Heart left ventricle (tissue), 16 donors: ENCODE results near the gene ASIC2. TPM values are rescaled to one million over a fixed set of nuclear protein-coding genes. Genes with fewer than 3 reads are reported as not detected.

Source experiments
- ATAC-seq, 4 donors: fragments of 200-7000 bp; cut with Tn5 transposase; one replicate each; pipeline ENCODE4 v1.9.1; 2020 to 2022; ENCODE audit warnings: moderate library complexity in 4 of 4, mild to moderate bottlenecking in 3 of 4, moderate number of reproducible peaks in 1 of 4
- DNase-seq, 5 donors: peaks; one replicate each; pipeline ENCODE4 v3.0.0-alpha.2; 2020
- H3K27ac ChIP-seq, 12 donors: fragments of 200-600 bp; sonication (generic) in 4 of 12; one replicate each; pipeline versions ENCODE4 v1.5.0 to v1.8.0; 2016 to 2022; ENCODE audit warnings: mild to moderate bottlenecking in 2 of 12
- H3K27me3 ChIP-seq, 9 donors: fragments of 200-600 bp; sonication (generic) in 2 of 9; one replicate each; pipeline versions ENCODE4 v1.5.1 to v1.8.0; 2016 to 2022; ENCODE audit warnings: mild to moderate bottlenecking in 3 of 9
- H3K36me3 ChIP-seq, 9 donors: fragments of 200-600 bp; sonication (generic) in 2 of 9; one replicate each; pipeline versions ENCODE4 v1.5.0 to v1.8.0; 2018 to 2022; ENCODE audit warnings: mild to moderate bottlenecking in 2 of 9
- H3K4me1 ChIP-seq, 12 donors: fragments of 200-600 bp; sonication (generic) in 4 of 12; one replicate each; pipeline versions ENCODE4 v1.5.0 to v1.8.0; 2016 to 2022; ENCODE audit warnings: mild to moderate bottlenecking in 3 of 12
- H3K4me3 ChIP-seq, 12 donors: fragments of 200-600 bp; sonication (generic) in 4 of 12; one replicate each; pipeline versions ENCODE4 v1.5.0 to v1.8.0; 2017 to 2022; ENCODE audit warnings: mild to moderate bottlenecking in 9 of 12, moderate library complexity in 4 of 12
- H3K9me3 ChIP-seq, 12 donors: fragments of 200-600 bp; sonication (generic) in 4 of 12; one replicate each; pipeline versions ENCODE4 v1.5.0 to v1.8.0; 2016 to 2022; ENCODE audit warnings: mild to moderate bottlenecking in 1 of 12
- POLR2A ChIP-seq, 2 donors: fragments of 450-650 bp; IDR thresholded peaks; one replicate each; pipeline ENCODE4 v1.6.1; 2017; ENCODE audit warnings: antibody characterized with exemption in 2 of 2, mild to moderate bottlenecking in 2 of 2, moderate library complexity in 2 of 2
- WGBS, 4 donors: extraction: QIAGEN DNeasy Blood & Tissue Kit in 2 of 4; methylation state at CpG; one replicate each; pipeline versions ENCODE4 v1.1.5 to v1.1.7; 2013 to 2018; 5-methylcytosine and 5-hydroxymethylcytosine counted together
- intact Hi-C, 10 donors: fragments of 100-400 bp; cut with DNase I; formaldehyde crosslinking; loops; one replicate each; pipeline versions ENCODE4 v1.11.1 to v1.14.2; 2022
- polyA plus RNA-seq, 2 donors: library from polyadenylated mRNA; stranded (reverse); fragments of 200-250 nt; gene quantifications; one replicate each; pipeline ENCODE4 v1.2.3, GENCODE V29; 2013
- total RNA-seq, 9 donors: library from RNA; depleted of rRNA in 2 of 9; stranded (reverse); fragments of >200 nt in 2 of 9; fragmentation: NEBNext Ultra II Directional in 3 of 9; extraction: Animal tissue kit (Norgen Biotek cat#: 25700) in 3 of 9; gene quantifications; one replicate each; pipeline versions ENCODE4 v1.1.0 to v1.2.4, GENCODE V29; 2016 to 2023
- TF ChIP-seq, protein P1 (sequence below), 12 donors: fragments of 200-600 bp; sonication (generic) in 4 of 12; IDR thresholded peaks; one replicate each; pipeline versions ENCODE4 v1.5.0 to v1.8.0; 2018 to 2022; ENCODE audit warnings: antibody characterized with exemption in 12 of 12, mild to moderate bottlenecking in 5 of 12
- donor health status: ischemic (EF 13 %, LVEDD 7.1; RV severe dilation, severe dysfunction).
- donor health status: healthy with polysubstance abuse.
- donor health status: DM: no; HTN: yes; CAD: no.
- donor health status: DM: no; HTN: no; CAD: no.
- donor health status: ischemic (EF 25% LVEDD 6.9; RV normal size, moderate dysfunction).
- donor health status: ischemic (EF 25% LVEDD 5.7; RV mildly dilated, moderate dysfunction).
- donor health status: healthy.
- donor health status: DM: yes; HTN: yes; CAD: no.
- donor health status: ischemic (EF 35%, LVEDD 5.7; RV mildly dilated, moderate dysfunction).
- donor health status: nonischemic (EF 11% LVEDD 7.7; RV severe dilation, severe dysfunction).
- donor health status: DM: yes; HTN: yes; CAD: no.
- donor health status: PGD.
- donor health status: ischemic (EF 29% LVEDD 5.4; RV normal size, mild dysfunction).
- donor health status: nonischemic (EF 23%, LVEDD 6.1; RV moderate dilation, normal function).

The ASIC2 gene
- total and polyA plus RNA-seq, 11 donors = 1.1 TPM; not detected in 10

DNA sequence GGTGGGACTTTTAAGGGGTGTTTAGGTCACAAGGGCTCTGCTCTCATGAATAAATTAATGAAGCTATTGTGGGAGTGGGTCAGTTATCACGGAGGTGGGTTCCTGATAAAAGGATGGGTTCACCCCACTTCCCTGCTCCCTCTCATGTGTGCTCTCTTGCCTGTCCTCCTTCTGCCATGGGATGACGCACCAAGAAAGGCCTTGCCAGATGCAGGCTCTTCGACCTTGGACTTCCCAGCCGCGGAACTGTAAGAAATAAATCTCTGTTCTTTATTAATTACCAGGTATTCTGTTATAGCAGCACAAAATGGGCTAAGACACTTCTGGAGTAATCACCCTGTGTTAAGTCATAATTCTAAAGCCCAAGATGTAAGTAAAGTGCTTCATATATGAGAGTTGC, 141.5 kb downstream of the ASIC2 start:
- Histone ChIP-seq H3K4me1 (peaks cover 0 to 7% (median 0%) of the 10 kb centered on the region in 12 donors), H3K4me3 (no peak overlapping the region), H3K27me3 (peaks cover 0 to 15% (median 0%) of the 10 kb centered on the region in 9 donors), H3K36me3 (no peaks in the 10 kb centered on the region), H3K9me3 (no peaks in the 10 kb centered on the region), H3K27ac (no peak overlapping the region)
- WGBS, 4 donors = 79 to 93% (median 90%) methylated on average over 5 of the region's 5 CpGs
- no peak for TF ChIP-seq POLR2A (IDR thresholded peaks at IDR 0.05)
- TF ChIP-seq, protein P1, sequence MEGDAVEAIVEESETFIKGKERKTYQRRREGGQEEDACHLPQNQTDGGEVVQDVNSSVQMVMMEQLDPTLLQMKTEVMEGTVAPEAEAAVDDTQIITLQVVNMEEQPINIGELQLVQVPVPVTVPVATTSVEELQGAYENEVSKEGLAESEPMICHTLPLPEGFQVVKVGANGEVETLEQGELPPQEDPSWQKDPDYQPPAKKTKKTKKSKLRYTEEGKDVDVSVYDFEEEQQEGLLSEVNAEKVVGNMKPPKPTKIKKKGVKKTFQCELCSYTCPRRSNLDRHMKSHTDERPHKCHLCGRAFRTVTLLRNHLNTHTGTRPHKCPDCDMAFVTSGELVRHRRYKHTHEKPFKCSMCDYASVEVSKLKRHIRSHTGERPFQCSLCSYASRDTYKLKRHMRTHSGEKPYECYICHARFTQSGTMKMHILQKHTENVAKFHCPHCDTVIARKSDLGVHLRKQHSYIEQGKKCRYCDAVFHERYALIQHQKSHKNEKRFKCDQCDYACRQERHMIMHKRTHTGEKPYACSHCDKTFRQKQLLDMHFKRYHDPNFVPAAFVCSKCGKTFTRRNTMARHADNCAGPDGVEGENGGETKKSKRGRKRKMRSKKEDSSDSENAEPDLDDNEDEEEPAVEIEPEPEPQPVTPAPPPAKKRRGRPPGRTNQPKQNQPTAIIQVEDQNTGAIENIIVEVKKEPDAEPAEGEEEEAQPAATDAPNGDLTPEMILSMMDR (IDR thresholded peaks at IDR 0.05) = no peak
- ATAC-seq = no peak
- intact Hi-C loops = loop anchor here in 1 of 10 donors (10.0 kb wide), 1 partner anchor 63 kb away; no protein-coding TSS in a partner anchor
- no peak for DNase-seq

DNA sequence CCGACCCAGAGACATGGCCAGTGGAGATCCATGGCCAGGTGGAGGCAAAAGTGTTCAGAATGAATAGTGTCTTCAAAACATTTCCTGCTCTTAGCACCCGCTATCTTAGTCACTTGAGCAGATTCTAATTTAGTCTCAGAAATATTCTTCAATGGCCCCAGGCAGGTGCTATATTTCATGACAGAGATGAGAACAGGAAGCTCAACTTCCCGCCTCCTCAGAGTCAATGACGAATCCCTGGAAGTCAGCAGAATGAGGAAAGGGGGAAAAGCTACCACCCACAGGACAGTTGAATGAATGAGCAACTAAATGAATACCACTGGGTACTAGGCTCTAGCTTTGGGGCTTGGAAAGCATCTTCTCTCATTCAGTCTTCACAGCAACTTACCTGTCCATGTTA, 147.2 kb downstream of the ASIC2 start:
- Histone ChIP-seq H3K27ac (no peak overlapping the region), H3K36me3 (no peaks in the 10 kb centered on the region), H3K4me1 (no peaks in the 10 kb centered on the region), H3K27me3 (peaks cover 0 to 6% (median 0%) of the 10 kb centered on the region in 9 donors), H3K4me3 (no peak overlapping the region), H3K9me3 (no peaks in the 10 kb centered on the region)
- 65 to 75% (median 71%) methylated on average over 4 of the region's 4 CpGs for WGBS, 4 donors
- intact Hi-C loops = no loop called here
- no peak for DNase-seq
- TF ChIP-seq POLR2A (IDR thresholded peaks at IDR 0.05) = no peak
- TF ChIP-seq, protein P1 (IDR thresholded peaks at IDR 0.05) = no peak
- ATAC-seq = no peak

- H3K4me3 ChIP-seq = no peak overlapping the region
- no peak overlapping the region for H3K27ac ChIP-seq
- no peaks in the 10 kb centered on the region for H3K36me3 ChIP-seq
- ATAC-seq (no peak), DNase-seq (no peak)
- peaks cover 0 to 6% (median 0%) of the 10 kb centered on the region in 9 donors for H3K27me3 ChIP-seq
- intact Hi-C loops = no loop called here
- no peaks in the 10 kb centered on the region for H3K9me3 ChIP-seq
- 78 to 90% (median 83%) methylated on average over 2 of the region's 2 CpGs for WGBS, 4 donors
- H3K4me1 ChIP-seq = no peaks in the 10 kb centered on the region
- TF ChIP-seq POLR2A (IDR thresholded peaks at IDR 0.05) = no peak
- TF ChIP-seq, protein P1 (IDR thresholded peaks at IDR 0.05) = no peak
These were observed 148.3 kb downstream of the ASIC2 start for GRCh38 chr17:33144837-33145236.

- Histone ChIP-seq H3K4me1 (no peaks in the 10 kb centered on the region), H3K9me3 (no peaks in the 10 kb centered on the region), H3K27me3 (peaks cover 0 to 10% (median 0%) of the 10 kb centered on the region in 9 donors), H3K27ac (no peak overlapping the region), H3K36me3 (no peaks in the 10 kb centered on the region), H3K4me3 (no peak overlapping the region)
- TF ChIP-seq, protein P1 (IDR thresholded peaks at IDR 0.05) = no peak
- no peak for TF ChIP-seq POLR2A (IDR thresholded peaks at IDR 0.05)
- ATAC-seq (no peak), DNase-seq (no peak)
- intact Hi-C loops = no loop called here
- WGBS, 4 donors = 52 to 60% (median 58%) methylated on average over 3 of the region's 3 CpGs
These were observed 150.3 kb downstream of the ASIC2 start for GRCh38 chr17:33142705-33143299.
